ENCODE results near the gene CHMP3. TPM values are rescaled to one million over a fixed set of nuclear protein-coding genes. Genes with fewer than 3 reads are reported as not detected.

Gene CHMP3
- polyA plus RNA-seq, 1 of the 3 experiments (the other 2 are of a cell fraction), result 75.3 TPM

DNA sequence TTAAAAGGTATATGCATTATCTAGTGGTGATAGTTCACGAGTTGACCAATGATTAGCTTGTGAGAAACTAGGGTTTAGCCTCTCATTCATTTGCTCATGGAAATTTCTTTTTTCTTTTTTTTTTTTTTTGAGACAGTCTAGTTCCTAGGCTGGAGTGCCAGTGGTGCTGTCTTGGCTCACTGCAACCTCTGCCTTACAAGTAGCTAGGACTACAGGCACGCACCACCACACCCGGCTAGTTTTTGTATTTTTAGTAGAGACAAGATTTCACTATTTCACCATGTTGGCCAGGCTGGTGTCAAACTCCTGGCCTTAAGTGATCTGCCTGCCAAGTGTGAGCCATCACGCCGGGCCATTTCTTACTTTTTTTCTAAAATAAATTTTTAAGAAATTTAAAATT, 108.1 kb downstream of the CHMP3 start:
- no peak for DNase-seq
- Histone ChIP-seq H4K20me1 (ENCODE audit: insufficient read depth) (peaks cover 20% of the 10 kb centered on the region), H3K36me3 (replicated peaks in 1 of 2; ENCODE audit: control insufficient read depth in 1 of 2, insufficient read depth in 2 of 2, low read length in 1 of 2) (peaks cover 87 to 88% of the 10 kb centered on the region in 2 experiments), H3F3A (replicated peaks; ENCODE audit: insufficient read depth) (no peaks in the 10 kb centered on the region), H3K27me3 (ENCODE audit: insufficient read depth) (no peaks in the 10 kb centered on the region), H3K4me1 (ENCODE audit: control insufficient read depth in 1 of 2, insufficient read depth in 2 of 2, low read depth in 1 of 2, low read length in 1 of 2) (peaks cover 5 to 9% of the 10 kb centered on the region in 2 experiments), H3K9me2 (no peaks in the 10 kb centered on the region), H2AFZ (ENCODE audit: low read depth) (no peak overlapping the region), H3K79me2 (ENCODE audit: insufficient read depth) (peaks cover 45% of the 10 kb centered on the region), H3K4me2 (no peak overlapping the region), H3K4me3 (ENCODE audit: low read depth in 2 of 2, low read length in 1 of 2) (no peak overlapping the region), H3K27ac (ENCODE audit: low read depth in 2 of 2, low read length in 1 of 2) (no peak overlapping the region), H3K9me3 (no peaks in the 10 kb centered on the region), H3K9ac (no peak overlapping the region)
- POLR2A ChIA-PET, result no interaction called here
- WGBS (ENCODE audit: low lambda C conversion rate), result 98% methylated on average over 5 of the region's 5 CpGs
- no peak for TF ChIP-seq POLR2AphosphoS5 (IDR thresholded peaks at IDR 0.05; ENCODE audit: low read depth, low read length)
- TF ChIP-seq, protein P1, sequence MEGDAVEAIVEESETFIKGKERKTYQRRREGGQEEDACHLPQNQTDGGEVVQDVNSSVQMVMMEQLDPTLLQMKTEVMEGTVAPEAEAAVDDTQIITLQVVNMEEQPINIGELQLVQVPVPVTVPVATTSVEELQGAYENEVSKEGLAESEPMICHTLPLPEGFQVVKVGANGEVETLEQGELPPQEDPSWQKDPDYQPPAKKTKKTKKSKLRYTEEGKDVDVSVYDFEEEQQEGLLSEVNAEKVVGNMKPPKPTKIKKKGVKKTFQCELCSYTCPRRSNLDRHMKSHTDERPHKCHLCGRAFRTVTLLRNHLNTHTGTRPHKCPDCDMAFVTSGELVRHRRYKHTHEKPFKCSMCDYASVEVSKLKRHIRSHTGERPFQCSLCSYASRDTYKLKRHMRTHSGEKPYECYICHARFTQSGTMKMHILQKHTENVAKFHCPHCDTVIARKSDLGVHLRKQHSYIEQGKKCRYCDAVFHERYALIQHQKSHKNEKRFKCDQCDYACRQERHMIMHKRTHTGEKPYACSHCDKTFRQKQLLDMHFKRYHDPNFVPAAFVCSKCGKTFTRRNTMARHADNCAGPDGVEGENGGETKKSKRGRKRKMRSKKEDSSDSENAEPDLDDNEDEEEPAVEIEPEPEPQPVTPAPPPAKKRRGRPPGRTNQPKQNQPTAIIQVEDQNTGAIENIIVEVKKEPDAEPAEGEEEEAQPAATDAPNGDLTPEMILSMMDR (IDR thresholded peaks at IDR 0.05), result no peak
- TF ChIP-seq TEAD4 (IDR thresholded peaks at IDR 0.05; ENCODE audit: borderline replicate concordance, insufficient read depth), result no peak
- TF ChIP-seq FOSL2 (IDR thresholded peaks at IDR 0.05; ENCODE audit: borderline replicate concordance, low read depth), result no peak
- TF ChIP-seq RCOR1 (IDR thresholded peaks at IDR 0.05; ENCODE audit: low read length), result no peak
- TF ChIP-seq YY1 (IDR thresholded peaks at IDR 0.05; ENCODE audit: low read depth), result no peak
- TF ChIP-seq, protein P2, sequence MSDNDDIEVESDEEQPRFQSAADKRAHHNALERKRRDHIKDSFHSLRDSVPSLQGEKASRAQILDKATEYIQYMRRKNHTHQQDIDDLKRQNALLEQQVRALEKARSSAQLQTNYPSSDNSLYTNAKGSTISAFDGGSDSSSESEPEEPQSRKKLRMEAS (IDR thresholded peaks at IDR 0.05; ENCODE audit: low read depth), result no peak
- CTCF ChIA-PET, result interaction anchor here (1.5 kb wide), 1 partner anchor 566 kb away, joined by 4 read pairs; the partner anchor contains the start of gene ST3GAL5

DNA sequence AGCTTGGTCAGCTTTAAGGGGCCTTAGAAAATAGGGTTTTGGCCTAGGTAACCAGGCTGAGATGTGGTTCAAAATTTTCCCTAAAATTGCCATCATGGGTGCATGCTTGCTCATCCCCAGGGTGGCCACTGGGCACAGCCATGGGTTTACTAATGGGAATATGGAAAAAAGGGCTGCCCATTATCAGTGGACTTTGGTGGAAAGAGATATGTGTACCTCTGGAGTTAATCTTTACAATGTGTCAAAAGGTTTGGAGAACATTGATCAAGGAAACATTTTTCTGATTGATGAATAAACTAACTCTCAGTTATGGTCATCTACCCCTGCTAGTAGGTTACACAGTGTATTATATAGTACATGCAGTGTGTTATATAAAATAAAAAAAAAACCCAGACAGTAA, 109.0 kb downstream of the CHMP3 start:
- Histone ChIP-seq H2AFZ (ENCODE audit: low read depth) (no peak overlapping the region), H3K27ac (ENCODE audit: low read depth in 2 of 2, low read length in 1 of 2) (peak overlapping the region in 1 of 2 experiments; percentile 16; a peak in 1 of 4 replicates), H3K9me3 (no peaks in the 10 kb centered on the region), H3K36me3 (replicated peaks in 1 of 2; ENCODE audit: control insufficient read depth in 1 of 2, insufficient read depth in 2 of 2, low read length in 1 of 2) (peaks cover 87 to 88% of the 10 kb centered on the region in 2 experiments), H3K4me3 (ENCODE audit: low read depth in 2 of 2, low read length in 1 of 2) (no peak overlapping the region), H3K27me3 (ENCODE audit: insufficient read depth) (no peaks in the 10 kb centered on the region), H3K79me2 (ENCODE audit: insufficient read depth) (peaks cover 55% of the 10 kb centered on the region), H3K9me2 (no peaks in the 10 kb centered on the region), H3K4me1 (ENCODE audit: control insufficient read depth in 1 of 2, insufficient read depth in 2 of 2, low read depth in 1 of 2, low read length in 1 of 2) (peaks cover 5 to 9% of the 10 kb centered on the region in 2 experiments), H3K4me2 (no peak overlapping the region), H4K20me1 (ENCODE audit: insufficient read depth) (peaks cover 29% of the 10 kb centered on the region), H3K9ac (no peak overlapping the region), H3F3A (replicated peaks; ENCODE audit: insufficient read depth) (no peaks in the 10 kb centered on the region)
- ChIA-PET POLR2A (interaction anchor here (0.8 to 1.4 kb wide), 2 partner anchors 11 to 13 kb away, joined by 3 read pairs; partner anchors contain the start of gene KDM3A), CTCF (interaction anchor here (1.0 kb wide), 1 partner anchor 66 kb away, joined by 3 read pairs; no protein-coding TSS in a partner anchor)
- no peak for TF ChIP-seq MEF2A (IDR thresholded peaks at IDR 0.05; ENCODE audit: borderline replicate concordance, low read depth)
- no peak for TF ChIP-seq JUND (IDR thresholded peaks at IDR 0.05)
- TF ChIP-seq TEAD4 (IDR thresholded peaks at IDR 0.05; ENCODE audit: borderline replicate concordance, insufficient read depth), result no peak
- no peak for TF ChIP-seq EP300 (IDR thresholded peaks at IDR 0.05; ENCODE audit: borderline replicate concordance in 1 of 2, low read depth in 1 of 2, low read length in 1 of 2)
- TF ChIP-seq, protein P3, sequence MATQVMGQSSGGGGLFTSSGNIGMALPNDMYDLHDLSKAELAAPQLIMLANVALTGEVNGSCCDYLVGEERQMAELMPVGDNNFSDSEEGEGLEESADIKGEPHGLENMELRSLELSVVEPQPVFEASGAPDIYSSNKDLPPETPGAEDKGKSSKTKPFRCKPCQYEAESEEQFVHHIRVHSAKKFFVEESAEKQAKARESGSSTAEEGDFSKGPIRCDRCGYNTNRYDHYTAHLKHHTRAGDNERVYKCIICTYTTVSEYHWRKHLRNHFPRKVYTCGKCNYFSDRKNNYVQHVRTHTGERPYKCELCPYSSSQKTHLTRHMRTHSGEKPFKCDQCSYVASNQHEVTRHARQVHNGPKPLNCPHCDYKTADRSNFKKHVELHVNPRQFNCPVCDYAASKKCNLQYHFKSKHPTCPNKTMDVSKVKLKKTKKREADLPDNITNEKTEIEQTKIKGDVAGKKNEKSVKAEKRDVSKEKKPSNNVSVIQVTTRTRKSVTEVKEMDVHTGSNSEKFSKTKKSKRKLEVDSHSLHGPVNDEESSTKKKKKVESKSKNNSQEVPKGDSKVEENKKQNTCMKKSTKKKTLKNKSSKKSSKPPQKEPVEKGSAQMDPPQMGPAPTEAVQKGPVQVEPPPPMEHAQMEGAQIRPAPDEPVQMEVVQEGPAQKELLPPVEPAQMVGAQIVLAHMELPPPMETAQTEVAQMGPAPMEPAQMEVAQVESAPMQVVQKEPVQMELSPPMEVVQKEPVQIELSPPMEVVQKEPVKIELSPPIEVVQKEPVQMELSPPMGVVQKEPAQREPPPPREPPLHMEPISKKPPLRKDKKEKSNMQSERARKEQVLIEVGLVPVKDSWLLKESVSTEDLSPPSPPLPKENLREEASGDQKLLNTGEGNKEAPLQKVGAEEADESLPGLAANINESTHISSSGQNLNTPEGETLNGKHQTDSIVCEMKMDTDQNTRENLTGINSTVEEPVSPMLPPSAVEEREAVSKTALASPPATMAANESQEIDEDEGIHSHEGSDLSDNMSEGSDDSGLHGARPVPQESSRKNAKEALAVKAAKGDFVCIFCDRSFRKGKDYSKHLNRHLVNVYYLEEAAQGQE (IDR thresholded peaks at IDR 0.05; ENCODE audit: low read depth, low read length), result no peak
- no peak for TF ChIP-seq GATA2 (CRISPR knock-in tag; IDR thresholded peaks at IDR 0.05)
- TF ChIP-seq, protein P4, sequence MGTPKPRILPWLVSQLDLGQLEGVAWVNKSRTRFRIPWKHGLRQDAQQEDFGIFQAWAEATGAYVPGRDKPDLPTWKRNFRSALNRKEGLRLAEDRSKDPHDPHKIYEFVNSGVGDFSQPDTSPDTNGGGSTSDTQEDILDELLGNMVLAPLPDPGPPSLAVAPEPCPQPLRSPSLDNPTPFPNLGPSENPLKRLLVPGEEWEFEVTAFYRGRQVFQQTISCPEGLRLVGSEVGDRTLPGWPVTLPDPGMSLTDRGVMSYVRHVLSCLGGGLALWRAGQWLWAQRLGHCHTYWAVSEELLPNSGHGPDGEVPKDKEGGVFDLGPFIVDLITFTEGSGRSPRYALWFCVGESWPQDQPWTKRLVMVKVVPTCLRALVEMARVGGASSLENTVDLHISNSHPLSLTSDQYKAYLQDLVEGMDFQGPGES (IDR thresholded peaks at IDR 0.05; ENCODE audit: low read depth, low read length), result no peak
- TF ChIP-seq RCOR1 (IDR thresholded peaks at IDR 0.05; ENCODE audit: low read length), result no peak
- no peak for DNase-seq
